Measurements from ENCODE around the gene DGKG.

GRCh38 chr3:186380622-186381380 is 18.8 kb upstream of the DGKG start:
- TF ChIP-seq EZH2 (IDR thresholded peaks at IDR 0.05; ENCODE audit: low read length) = no peak
- TF ChIP-seq CTCF (optimal IDR thresholded peaks at IDR 0.05 in 1 of 3, IDR thresholded peaks at IDR 0.05 in 1 of 3, conservative IDR thresholded peaks at IDR 0.05 in 1 of 3; ENCODE audit: extremely low read depth in 1 of 3, insufficient read depth in 2 of 3, low read length in 3 of 3) = no peak

All from keratinocyte (primary cell).